ENCODE measurements around the gene DNAH7.

Gene DNAH7

GRCh38 chr2:195711478-195711877 lies 357.2 kb downstream of the DNAH7 start:
- no peak for DNase-seq
- Histone ChIP-seq H3K27me3 (no peaks in the 10 kb centered on the region), H3K9me3 (no peaks in the 10 kb centered on the region), H3K4me1 (no peaks in the 10 kb centered on the region), H3K27ac (no peak overlapping the region), H3K36me3 (peaks cover 25 to 35% (median 28%) of the 10 kb centered on the region in 3 donors), H3K4me3 (no peak overlapping the region)
- TF ChIP-seq CTCF (IDR thresholded peaks at IDR 0.05) = no peak
- intact Hi-C loops (cut with DNase I; ENCODE audit: low total_unique reads) = no loop called here

GRCh38 chr2:195709901-195710806 lies 358.5 kb downstream of the DNAH7 start:
- Histone ChIP-seq H3K27ac (no peak overlapping the region), H3K4me1 (no peaks in the 10 kb centered on the region), H3K36me3 (peaks cover 16 to 28% (median 27%) of the 10 kb centered on the region in 3 donors), H3K9me3 (no peaks in the 10 kb centered on the region), H3K27me3 (no peaks in the 10 kb centered on the region), H3K4me3 (no peak overlapping the region)
- intact Hi-C loops (cut with DNase I; ENCODE audit: low total_unique reads) = no loop called here
- no peak for TF ChIP-seq CTCF (IDR thresholded peaks at IDR 0.05)
- no peak for DNase-seq

- Histone ChIP-seq H3K9me3 (peaks cover 0 to 6% (median 0%) of the 10 kb centered on the region in 3 donors), H3K4me3 (no peak overlapping the region), H3K4me1 (no peaks in the 10 kb centered on the region), H3K27ac (no peak overlapping the region), H3K27me3 (no peaks in the 10 kb centered on the region), H3K36me3 (peaks cover 0 to 10% (median 7%) of the 10 kb centered on the region in 3 donors)
- intact Hi-C loops (cut with DNase I; ENCODE audit: low total_unique reads) = no loop called here
- TF ChIP-seq CTCF (IDR thresholded peaks at IDR 0.05) = no peak
- no peak for DNase-seq
Observed at GRCh38 chr2:195706161-195706900, 362.3 kb downstream of the DNAH7 start.

GRCh38 chr2:195700480-195700879 lies 368.2 kb downstream of the DNAH7 start:
- intact Hi-C loops (cut with DNase I; ENCODE audit: low total_unique reads) = no loop called here
- no peak overlapping the region for H3K27ac ChIP-seq
- H3K4me3 ChIP-seq = no peak overlapping the region
- peaks cover 0 to 8% (median under 1%) of the 10 kb centered on the region in 3 donors for H3K36me3 ChIP-seq
- H3K9me3 ChIP-seq = peaks cover 2 to 16% (median 14%) of the 10 kb centered on the region in 3 donors
- TF ChIP-seq CTCF (IDR thresholded peaks at IDR 0.05) = no peak
- H3K27me3 ChIP-seq = no peaks in the 10 kb centered on the region
- no peak for DNase-seq
- H3K4me1 ChIP-seq = no peaks in the 10 kb centered on the region

- no peak for TF ChIP-seq CTCF (IDR thresholded peaks at IDR 0.05)
- Histone ChIP-seq H3K4me3 (no peak overlapping the region), H3K9me3 (peaks cover 2 to 16% (median 14%) of the 10 kb centered on the region in 3 donors), H3K36me3 (peaks cover 0 to 17% (median 7%) of the 10 kb centered on the region in 3 donors), H3K27ac (no peak overlapping the region), H3K27me3 (no peaks in the 10 kb centered on the region), H3K4me1 (no peaks in the 10 kb centered on the region)
- intact Hi-C loops (cut with DNase I; ENCODE audit: low total_unique reads) = no loop called here
- no peak for DNase-seq
Observed at GRCh38 chr2:195697681-195698220, 370.9 kb downstream of the DNAH7 start.
